Transverse colon (tissue), 4 donors: ENCODE measurements around the gene LYPD6B.

ENCODE experiments used
- EP300 ChIP-seq: sonication (generic); formaldehyde crosslinking; IDR thresholded peaks from one replicate; pipeline ENCODE4 v1.6.1; 2017; ENCODE audit warnings: antibody characterized with exemption, low read depth
- POLR2A ChIP-seq: fragments of 450-650 bp; IDR thresholded peaks from one replicate; pipeline ENCODE4 v1.6.1; 2016; ENCODE audit warnings: antibody characterized with exemption, mild to moderate bottlenecking, moderate library complexity
- POLR2AphosphoS5 ChIP-seq, 3 donors: sonication (generic); formaldehyde crosslinking; IDR thresholded peaks; one replicate each; pipeline ENCODE4 v1.6.1; 2016; ENCODE audit warnings: antibody characterized with exemption in 3 of 3
- TF ChIP-seq, protein P1 (sequence below), 5 experiments: fragments of 200-600 bp in 3 of 5; fragments of 450-650 bp in 2 of 5; sonication (generic) in 3 of 5; IDR thresholded peaks; 1 replicate in 2 of 5; 2 replicates in 3 of 5; pipeline ENCODE4 v1.5.1; 2016 to 2017; ENCODE audit warnings: antibody characterized with exemption in 5 of 5, inconsistent platforms in 3 of 5, mild to moderate bottlenecking in 2 of 5, moderate library complexity in 1 of 5

- no peak for TF ChIP-seq EP300
- TF ChIP-seq, protein P1, sequence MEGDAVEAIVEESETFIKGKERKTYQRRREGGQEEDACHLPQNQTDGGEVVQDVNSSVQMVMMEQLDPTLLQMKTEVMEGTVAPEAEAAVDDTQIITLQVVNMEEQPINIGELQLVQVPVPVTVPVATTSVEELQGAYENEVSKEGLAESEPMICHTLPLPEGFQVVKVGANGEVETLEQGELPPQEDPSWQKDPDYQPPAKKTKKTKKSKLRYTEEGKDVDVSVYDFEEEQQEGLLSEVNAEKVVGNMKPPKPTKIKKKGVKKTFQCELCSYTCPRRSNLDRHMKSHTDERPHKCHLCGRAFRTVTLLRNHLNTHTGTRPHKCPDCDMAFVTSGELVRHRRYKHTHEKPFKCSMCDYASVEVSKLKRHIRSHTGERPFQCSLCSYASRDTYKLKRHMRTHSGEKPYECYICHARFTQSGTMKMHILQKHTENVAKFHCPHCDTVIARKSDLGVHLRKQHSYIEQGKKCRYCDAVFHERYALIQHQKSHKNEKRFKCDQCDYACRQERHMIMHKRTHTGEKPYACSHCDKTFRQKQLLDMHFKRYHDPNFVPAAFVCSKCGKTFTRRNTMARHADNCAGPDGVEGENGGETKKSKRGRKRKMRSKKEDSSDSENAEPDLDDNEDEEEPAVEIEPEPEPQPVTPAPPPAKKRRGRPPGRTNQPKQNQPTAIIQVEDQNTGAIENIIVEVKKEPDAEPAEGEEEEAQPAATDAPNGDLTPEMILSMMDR (IDR thresholded peaks at IDR 0.05) = no peak
- TF ChIP-seq POLR2A = no peak
- TF ChIP-seq POLR2AphosphoS5 (IDR thresholded peaks at IDR 0.05) = no peak
Observed at GRCh38 chr2:149098701-149099100, 60.2 kb downstream of the LYPD6B start.
